CD14-positive monocyte (primary cell): Measurements from ENCODE around the gene TSEN54. TPM values are rescaled to one million over a fixed set of nuclear protein-coding genes. Genes with fewer than 3 reads are reported as not detected.

Source experiments
- DNase-seq, 3 donors: peaks; one replicate each; pipeline ENCODE4 v3.0.0-alpha.2; 2011 to 2022
- H2AFZ ChIP-seq: 2 replicates; pipeline ENCODE4 v1.6.0; 2012; ENCODE audit warnings: mild to moderate bottlenecking, low read depth, low read length, inconsistent platforms; ENCODE audit not compliant: insufficient read depth, poor library complexity, severe bottlenecking
- H3K27ac ChIP-seq, 2 donors: 1 replicate in 1 of 2; 2 replicates in 1 of 2; pipeline ENCODE4 v1.5.1; 2012 to 2013; ENCODE audit warnings: low read length in 2 of 2, control low read depth in 1 of 2, inconsistent platforms in 1 of 2, low read depth in 1 of 2, mild to moderate bottlenecking in 1 of 2
- H3K27me3 ChIP-seq, 2 donors: one replicate each; pipeline versions ENCODE4 v1.6.0 to v1.6.1; 2011 to 2013; ENCODE audit warnings: low read length in 2 of 2; ENCODE audit not compliant: control insufficient read depth in 2 of 2, insufficient read depth in 2 of 2
- H3K36me3 ChIP-seq, 2 donors: replicated peaks in 1 of 2; 1 replicate in 1 of 2; 2 replicates in 1 of 2; pipeline versions ENCODE4 v1.5.1 to v1.6.1; 2012 to 2013; ENCODE audit warnings: low read length in 2 of 2, control low read depth in 1 of 2, inconsistent platforms in 1 of 2, mild to moderate bottlenecking in 1 of 2; ENCODE audit not compliant: insufficient read depth in 2 of 2, control insufficient read depth in 1 of 2
- H3K4me1 ChIP-seq, 2 donors: 1 replicate in 1 of 2; 2 replicates in 1 of 2; pipeline versions ENCODE4 v1.5.1 to v1.6.1; 2012 to 2013; ENCODE audit warnings: low read length in 2 of 2, control low read depth in 1 of 2, inconsistent platforms in 1 of 2, mild to moderate bottlenecking in 1 of 2, moderate library complexity in 1 of 2; ENCODE audit not compliant: insufficient read depth in 2 of 2, control insufficient read depth in 1 of 2
- H3K4me2 ChIP-seq: replicated peaks from 2 replicates; pipeline ENCODE3; 2012; ENCODE audit warnings: low read length, moderate library complexity, mild to moderate bottlenecking; ENCODE audit not compliant: poor library complexity, severe bottlenecking; ENCODE audit errors: extremely low read depth
- H3K4me3 ChIP-seq, 3 experiments: fragments of 200-600 bp in 1 of 3; sonication (generic) in 1 of 3; replicated peaks in 1 of 3; 1 replicate in 2 of 3; 2 replicates in 1 of 3; pipeline ENCODE4 v1.5.1; 2011 to 2013; ENCODE audit warnings: low read length in 3 of 3, mild to moderate bottlenecking in 3 of 3, control low read depth in 2 of 3, low read depth in 2 of 3, inconsistent platforms in 1 of 3, moderate library complexity in 1 of 3
- H3K79me2 ChIP-seq: 2 replicates; pipeline ENCODE4 v1.6.0; 2012; ENCODE audit warnings: mild to moderate bottlenecking, control low read depth, inconsistent platforms, low read length, moderate library complexity; ENCODE audit not compliant: insufficient read depth
- H3K9ac ChIP-seq: 2 replicates; pipeline ENCODE4 v1.6.0; 2017; ENCODE audit warnings: low read length, mild to moderate bottlenecking; ENCODE audit not compliant: insufficient read depth, poor library complexity, severe bottlenecking
- H3K9me3 ChIP-seq, 2 donors: replicated peaks in 1 of 2; 1 replicate in 1 of 2; 2 replicates in 1 of 2; pipeline versions ENCODE4 v1.5.1 to v1.6.1; 2012 to 2013; ENCODE audit warnings: low read length in 2 of 2, control low read depth in 1 of 2; ENCODE audit not compliant: control insufficient read depth in 1 of 2, insufficient read depth in 1 of 2
- H4K20me1 ChIP-seq: 2 replicates; pipeline ENCODE4 v1.6.0; 2012; ENCODE audit warnings: mild to moderate bottlenecking, low read length, control low read depth, moderate library complexity; ENCODE audit not compliant: insufficient read depth
- H3K27ac Mint-ChIP-seq, 7 donors: one replicate each; pipeline ENCODE4 v1.8.0; 2020; ENCODE audit warnings: mild to moderate bottlenecking in 7 of 7, mixed read lengths in 7 of 7, moderate library complexity in 6 of 7, inconsistent platforms in 2 of 7
- H3K27me3 Mint-ChIP-seq, 3 donors: one replicate each; pipeline ENCODE4 v1.8.0; 2021 to 2022; ENCODE audit warnings: low read depth in 3 of 3, mild to moderate bottlenecking in 3 of 3, mixed read lengths in 3 of 3, moderate library complexity in 3 of 3, inconsistent platforms in 1 of 3
- H3K36me3 Mint-ChIP-seq, 2 donors: one replicate each; pipeline ENCODE4 v1.8.0; 2020; ENCODE audit warnings: mixed read lengths in 2 of 2, inconsistent platforms in 1 of 2, mild to moderate bottlenecking in 1 of 2
- H3K4me1 Mint-ChIP-seq: one replicate; pipeline ENCODE4 v1.8.0; 2020; ENCODE audit warnings: mild to moderate bottlenecking, mixed read lengths
- H3K4me3 Mint-ChIP-seq, 2 donors: one replicate each; pipeline ENCODE4 v1.8.0; 2020; ENCODE audit warnings: mild to moderate bottlenecking in 2 of 2, mixed read lengths in 2 of 2, moderate library complexity in 1 of 2
- H3K9me3 Mint-ChIP-seq, 7 donors: one replicate each; pipeline ENCODE4 v1.8.0; 2020 to 2022; ENCODE audit warnings: mixed read lengths in 7 of 7, mild to moderate bottlenecking in 6 of 7, moderate library complexity in 6 of 7, inconsistent platforms in 2 of 7
- CTCF ChIP-seq: fragments of 200-600 bp; IDR thresholded peaks from one replicate; pipeline ENCODE4 v1.8.0; 2022; ENCODE audit warnings: antibody characterized with exemption, mild to moderate bottlenecking
- WGBS: methylation state at CpG from one replicate; pipeline ENCODE4 v1.1.5; 2013; ENCODE audit warnings: missing lambda C conversion rate; ENCODE audit not compliant: insufficient coverage; 5-methylcytosine and 5-hydroxymethylcytosine counted together
- intact Hi-C, 2 donors: fragments of 100-400 bp; cut with micrococcal nuclease; formaldehyde crosslinking; loops; one replicate each; pipeline versions ENCODE4 v1.15.0 to v1.15.1; 2023
- polyA plus RNA-seq, 3 donors: library from polyadenylated mRNA; depleted of rRNA in 1 of 3; unstranded in 2 of 3; stranded (reverse) in 1 of 3; fragments of 300-500 nt in 2 of 3; fragments of >200 nt in 1 of 3; fragmentation: Illumina TruSeq in 2 of 3; gene quantifications; 1 replicate in 2 of 3; 2 replicates in 1 of 3; pipeline ENCODE4 v1.2.3, GENCODE V29; 2012 to 2021

TSEN54 gene
- polyA plus RNA-seq, 3 donors, result 10.3 to 13.6 (median 11.8) TPM

- peaks cover 9% of the 10 kb centered on the region for H3K4me1 Mint-ChIP-seq
- Histone ChIP-seq H3K4me3 (no peak overlapping the region), H3K4me1 (peaks cover 9 to 10% of the 10 kb centered on the region in 2 donors), H2AFZ (no peak overlapping the region), H3K4me2 (no peak overlapping the region), H3K9me3 (no peaks in the 10 kb centered on the region), H4K20me1 (no peaks in the 10 kb centered on the region), H3K36me3 (no peaks in the 10 kb centered on the region), H3K79me2 (no peaks in the 10 kb centered on the region), H3K27me3 (no peaks in the 10 kb centered on the region), H3K9ac (no peak overlapping the region), H3K27ac (no peak overlapping the region)
- intact Hi-C loops, result no loop called here
- no peaks in the 10 kb centered on the region for H3K36me3 Mint-ChIP-seq
- WGBS, result 98% methylated on average over 6 of the region's 6 CpGs
- H3K4me3 Mint-ChIP-seq, result no peak overlapping the region
- DNase-seq, result no peak
- H3K9me3 Mint-ChIP-seq, result no peaks in the 10 kb centered on the region
- H3K27me3 Mint-ChIP-seq, result peaks cover 0 to 5% (median 4%) of the 10 kb centered on the region in 3 donors
- no peak overlapping the region for H3K27ac Mint-ChIP-seq
- TF ChIP-seq CTCF, result no peak
These were observed 49.3 kb downstream of the TSEN54 start for GRCh38 chr17:75565618-75566017.

GRCh38 chr17:75566416-75566815, 50.1 kb downstream of the TSEN54 start:
- Mint-ChIP-seq H3K27me3 (peaks cover 0 to 5% (median 1%) of the 10 kb centered on the region in 3 donors), H3K27ac (peak overlapping the region in 3 of 7 donors; percentile 17 to 68 (median 35)), H3K4me1 (peaks cover 17% of the 10 kb centered on the region), H3K9me3 (no peaks in the 10 kb centered on the region), H3K36me3 (no peaks in the 10 kb centered on the region), H3K4me3 (no peak overlapping the region)
- intact Hi-C loops, result no loop called here
- Histone ChIP-seq H3K4me2 (no peak overlapping the region), H3K9me3 (no peaks in the 10 kb centered on the region), H3K9ac (no peak overlapping the region), H4K20me1 (no peaks in the 10 kb centered on the region), H3K4me1 (peaks cover 17 to 18% of the 10 kb centered on the region in 2 donors), H3K4me3 (no peak overlapping the region), H3K36me3 (no peaks in the 10 kb centered on the region), H3K27me3 (no peaks in the 10 kb centered on the region), H3K27ac (no peak overlapping the region), H3K79me2 (no peaks in the 10 kb centered on the region), H2AFZ (no peak overlapping the region)
- DNase-seq, result no peak
- no peak for TF ChIP-seq CTCF
- 93% methylated on average over 4 of the region's 6 CpGs for WGBS
